DOHH2 (cell line): ENCODE results near the gene GATA2.

Source experiments
- H3F3A ChIP-seq: fragments of 200-600 bp; sonication (generic), shearing (Covaris generic); 2 replicates; pipeline ENCODE4 v1.6.0; 2016; ENCODE audit warnings: antibody characterized with exemption, mild to moderate bottlenecking; ENCODE audit not compliant: control insufficient read depth, insufficient read depth
- H3K27ac ChIP-seq: fragments of 200-600 bp; sonication (generic); 2 replicates; pipeline ENCODE4 v1.5.1; 2014; ENCODE audit warnings: low read depth, mild to moderate bottlenecking, low read length, moderate library complexity
- H3K27me3 ChIP-seq: fragments of 200-600 bp; sonication (generic); 2 replicates; pipeline ENCODE4 v1.6.1; 2014; ENCODE audit warnings: mild to moderate bottlenecking, low read length, mixed read lengths; ENCODE audit not compliant: control insufficient read depth
- H3K36me3 ChIP-seq: fragments of 200-600 bp; sonication (generic); 2 replicates; pipeline ENCODE4 v1.6.1; 2014; ENCODE audit warnings: mild to moderate bottlenecking, low read length, moderate library complexity, mixed read lengths; ENCODE audit not compliant: control insufficient read depth
- H3K4me1 ChIP-seq: fragments of 200-600 bp; sonication (generic); 2 replicates; pipeline ENCODE4 v1.6.1; 2014; ENCODE audit warnings: mild to moderate bottlenecking, low read length, mixed read lengths; ENCODE audit not compliant: control insufficient read depth
- H3K4me2 ChIP-seq: fragments of 200-600 bp; sonication (generic); 2 replicates; pipeline ENCODE4 v1.6.0; 2014; ENCODE audit warnings: mild to moderate bottlenecking, low read length, moderate library complexity
- H3K4me3 ChIP-seq: fragments of 200-600 bp; sonication (generic); 2 replicates; pipeline ENCODE4 v1.5.1; 2014; ENCODE audit warnings: mild to moderate bottlenecking, low read length, mixed read lengths
- H3K79me2 ChIP-seq: fragments of 200-600 bp; sonication (generic); 2 replicates; pipeline ENCODE4 v1.6.1; 2014; ENCODE audit warnings: mild to moderate bottlenecking, low read length, mixed read lengths; ENCODE audit not compliant: control insufficient read depth
- H3K9me2 ChIP-seq: fragments of 200-600 bp; sonication (generic); replicated peaks from 2 replicates; pipeline ENCODE4 v1.6.1; 2014; ENCODE audit warnings: mild to moderate bottlenecking, low read length, mixed read lengths; ENCODE audit not compliant: control insufficient read depth
- H3K9me3 ChIP-seq: fragments of 200-600 bp; sonication (generic); 2 replicates; pipeline ENCODE4 v1.6.1; 2014; ENCODE audit warnings: antibody characterized with exemption, low read length, mixed read lengths; ENCODE audit not compliant: control insufficient read depth, insufficient read depth
- H4K20me1 ChIP-seq: fragments of 200-600 bp; sonication (generic); 2 replicates; pipeline ENCODE4 v1.6.0; 2014; ENCODE audit warnings: low read depth, mild to moderate bottlenecking, antibody characterized with exemption, low read length, moderate library complexity; ENCODE audit not compliant: control insufficient read depth, insufficient read depth
- EZH2phosphoT487 ChIP-seq: fragments of 200-600 bp; sonication (generic); IDR thresholded peaks from 2 replicates; pipeline ENCODE4 v1.6.1; 2017; ENCODE audit warnings: borderline replicate concordance, mild to moderate bottlenecking, antibody characterized with exemption, low read length, moderate library complexity, mixed read lengths
- TF ChIP-seq, protein P1 (sequence below): fragments of 200-600 bp; sonication (generic); IDR thresholded peaks from one replicate; pipeline ENCODE4 v1.5.1; 2014; ENCODE audit warnings: antibody characterized with exemption, mild to moderate bottlenecking, low read depth, low read length; ENCODE audit not compliant: poor library complexity, severe bottlenecking

GATA2 gene

DNA sequence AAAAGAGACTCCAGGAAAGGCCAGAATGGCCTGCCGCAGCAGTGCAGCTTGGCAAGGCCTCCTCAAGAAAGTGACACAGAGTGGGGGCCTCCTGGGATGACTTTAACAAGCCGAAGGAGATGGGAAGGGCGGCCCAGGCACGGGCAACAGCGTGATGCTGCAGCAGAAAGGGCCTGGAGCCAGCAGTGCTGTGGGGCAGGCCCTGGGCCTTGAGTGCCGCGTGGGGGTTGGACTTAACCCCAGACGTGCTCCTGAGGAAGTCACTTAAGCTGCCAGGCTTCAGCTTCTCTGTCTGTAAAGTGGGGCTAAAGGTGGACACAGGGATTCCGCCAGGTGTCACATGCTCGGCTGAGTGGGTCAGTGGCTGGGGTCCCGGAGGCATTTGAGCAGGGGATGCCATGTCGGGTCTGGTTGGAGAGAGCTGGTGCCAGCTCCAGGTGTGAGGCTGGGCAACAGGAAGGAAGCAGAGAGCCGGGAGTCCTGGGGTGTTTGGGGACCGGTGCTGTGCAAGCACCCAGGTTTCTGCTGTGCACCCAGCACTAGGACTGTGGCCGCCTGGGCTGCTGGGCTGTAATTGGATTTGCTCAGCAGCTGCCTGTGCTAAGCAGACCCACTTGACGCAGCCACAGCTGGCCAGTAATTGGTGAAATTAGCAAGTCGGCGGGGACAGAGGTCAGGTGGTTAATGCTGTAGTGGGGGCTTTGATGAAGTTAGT, 34.1 kb downstream of the GATA2 start:
- no peaks in the 10 kb centered on the region for H3K9me2 ChIP-seq
- no peak overlapping the region for H3K4me3 ChIP-seq
- peaks cover 11% of the 10 kb centered on the region for H3K27me3 ChIP-seq
- H4K20me1 ChIP-seq, result no peaks in the 10 kb centered on the region
- no peak for TF ChIP-seq EZH2phosphoT487
- TF ChIP-seq, protein P1, sequence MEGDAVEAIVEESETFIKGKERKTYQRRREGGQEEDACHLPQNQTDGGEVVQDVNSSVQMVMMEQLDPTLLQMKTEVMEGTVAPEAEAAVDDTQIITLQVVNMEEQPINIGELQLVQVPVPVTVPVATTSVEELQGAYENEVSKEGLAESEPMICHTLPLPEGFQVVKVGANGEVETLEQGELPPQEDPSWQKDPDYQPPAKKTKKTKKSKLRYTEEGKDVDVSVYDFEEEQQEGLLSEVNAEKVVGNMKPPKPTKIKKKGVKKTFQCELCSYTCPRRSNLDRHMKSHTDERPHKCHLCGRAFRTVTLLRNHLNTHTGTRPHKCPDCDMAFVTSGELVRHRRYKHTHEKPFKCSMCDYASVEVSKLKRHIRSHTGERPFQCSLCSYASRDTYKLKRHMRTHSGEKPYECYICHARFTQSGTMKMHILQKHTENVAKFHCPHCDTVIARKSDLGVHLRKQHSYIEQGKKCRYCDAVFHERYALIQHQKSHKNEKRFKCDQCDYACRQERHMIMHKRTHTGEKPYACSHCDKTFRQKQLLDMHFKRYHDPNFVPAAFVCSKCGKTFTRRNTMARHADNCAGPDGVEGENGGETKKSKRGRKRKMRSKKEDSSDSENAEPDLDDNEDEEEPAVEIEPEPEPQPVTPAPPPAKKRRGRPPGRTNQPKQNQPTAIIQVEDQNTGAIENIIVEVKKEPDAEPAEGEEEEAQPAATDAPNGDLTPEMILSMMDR, result no peak
- no peaks in the 10 kb centered on the region for H3K4me1 ChIP-seq
- no peak overlapping the region for H3K27ac ChIP-seq
- no peaks in the 10 kb centered on the region for H3K36me3 ChIP-seq
- H3K4me2 ChIP-seq, result no peak overlapping the region
- H3F3A ChIP-seq, result no peaks in the 10 kb centered on the region
- H3K9me3 ChIP-seq, result no peaks in the 10 kb centered on the region
- H3K79me2 ChIP-seq, result no peaks in the 10 kb centered on the region

DNA sequence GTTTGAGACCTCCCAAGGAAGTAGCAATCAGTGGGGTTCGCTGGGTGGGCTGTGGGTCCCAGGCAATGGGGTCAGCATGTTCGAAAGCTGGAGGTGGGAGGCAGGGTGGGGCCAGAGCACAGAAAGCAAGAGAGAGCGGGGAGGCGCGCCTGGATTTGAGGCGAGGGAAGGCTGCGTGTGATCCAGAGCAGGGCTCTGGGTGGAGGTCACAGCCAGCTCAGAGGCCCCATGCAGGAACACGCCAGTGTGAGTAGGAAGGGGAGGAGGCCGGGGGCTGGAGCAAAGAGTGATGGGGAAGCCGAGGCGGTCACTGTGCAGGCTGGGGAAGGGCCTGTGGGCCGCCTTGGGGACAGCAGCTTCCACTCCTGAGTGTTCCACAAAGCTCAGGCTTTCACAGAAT, 35.1 kb downstream of the GATA2 start:
- Histone ChIP-seq H3K4me3 (no peak overlapping the region), H3K4me2 (no peak overlapping the region), H3K36me3 (no peaks in the 10 kb centered on the region), H3K9me2 (no peaks in the 10 kb centered on the region), H3K79me2 (no peaks in the 10 kb centered on the region), H3K27ac (no peak overlapping the region), H4K20me1 (no peaks in the 10 kb centered on the region), H3K27me3 (peaks cover 11% of the 10 kb centered on the region), H3K4me1 (no peaks in the 10 kb centered on the region), H3F3A (no peaks in the 10 kb centered on the region), H3K9me3 (no peaks in the 10 kb centered on the region)
- TF ChIP-seq, protein P1, result no peak
- TF ChIP-seq EZH2phosphoT487, result no peak

DNA sequence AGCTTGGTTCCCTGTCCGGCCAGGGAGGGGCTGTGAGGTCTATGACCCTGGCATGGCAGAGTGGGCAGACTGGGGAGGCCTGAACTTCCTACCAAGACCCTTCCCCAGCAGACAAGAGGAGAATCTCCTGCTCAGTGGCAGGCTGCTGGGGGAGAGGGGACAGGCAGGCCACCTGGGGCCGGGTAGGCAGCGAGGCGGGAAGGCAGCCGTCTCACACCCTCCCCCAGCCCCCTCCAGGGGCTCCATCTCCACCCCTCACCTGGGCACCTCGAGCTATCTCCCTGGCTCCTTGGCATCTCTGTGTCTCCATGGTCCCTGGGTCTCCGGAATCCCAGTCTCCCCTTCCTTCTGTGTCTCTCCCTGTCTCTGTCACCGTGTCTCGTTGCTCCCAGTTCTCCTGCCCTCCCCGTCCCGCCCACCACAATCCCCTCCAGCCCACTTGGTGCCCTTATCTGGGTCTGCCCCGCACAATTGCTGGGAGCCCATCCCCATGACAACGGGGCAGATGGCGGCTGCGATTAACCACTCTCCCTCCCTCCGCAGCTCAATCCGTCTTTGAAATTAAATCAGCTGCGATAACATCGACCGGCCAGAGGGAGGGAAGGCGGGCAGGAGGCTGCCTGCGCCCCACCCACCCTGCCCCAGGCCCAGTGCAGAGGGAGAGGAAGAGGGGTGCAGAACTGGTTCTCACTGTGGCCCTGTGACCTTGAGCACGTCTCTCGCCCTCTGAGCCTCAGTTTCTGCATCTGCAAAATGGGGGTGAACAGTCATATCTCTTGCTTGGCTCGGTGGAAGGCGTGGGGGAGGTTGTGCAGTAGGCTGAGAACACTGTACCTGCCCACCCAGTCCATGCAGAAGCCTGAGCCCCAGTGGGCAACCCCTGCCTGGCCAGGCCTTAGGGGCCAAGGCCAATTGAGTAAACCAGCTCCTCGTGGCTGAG, 36.0 kb downstream of the GATA2 start:
- no peaks in the 10 kb centered on the region for H3K79me2 ChIP-seq
- H3K27ac ChIP-seq, result no peak overlapping the region
- no peaks in the 10 kb centered on the region for H3K9me2 ChIP-seq
- H3K4me1 ChIP-seq, result no peaks in the 10 kb centered on the region
- H3F3A ChIP-seq, result no peaks in the 10 kb centered on the region
- no peaks in the 10 kb centered on the region for H3K36me3 ChIP-seq
- H4K20me1 ChIP-seq, result no peaks in the 10 kb centered on the region
- H3K27me3 ChIP-seq, result peaks cover 11% of the 10 kb centered on the region
- no peak overlapping the region for H3K4me2 ChIP-seq
- no peak overlapping the region for H3K4me3 ChIP-seq
- H3K9me3 ChIP-seq, result no peaks in the 10 kb centered on the region
- TF ChIP-seq, protein P1, result no peak
- no peak for TF ChIP-seq EZH2phosphoT487
